GM18505 (cell line): Measurements from ENCODE around the gene TRIM22.
"Not testable (repeated sequence)": the region's sequence is repeated elsewhere in the genome, so short reads cannot be mapped to it uniquely, and the experiment has no call there.

Experiments used
- ATAC-seq: cut with Tn5 transposase; IDR thresholded peaks from one replicate; pipeline ENCODE4 v1.9.1; 2021; ENCODE audit not compliant: unreplicated experiment
- POLR2A ChIP-seq: IDR thresholded peaks from 4 replicates; pipeline ENCODE4 v1.6.1; 2011; ENCODE audit warnings: borderline replicate concordance; ENCODE audit not compliant: insufficient read depth, insufficient read length; ENCODE audit errors: extremely low read depth

TRIM22 gene

DNA sequence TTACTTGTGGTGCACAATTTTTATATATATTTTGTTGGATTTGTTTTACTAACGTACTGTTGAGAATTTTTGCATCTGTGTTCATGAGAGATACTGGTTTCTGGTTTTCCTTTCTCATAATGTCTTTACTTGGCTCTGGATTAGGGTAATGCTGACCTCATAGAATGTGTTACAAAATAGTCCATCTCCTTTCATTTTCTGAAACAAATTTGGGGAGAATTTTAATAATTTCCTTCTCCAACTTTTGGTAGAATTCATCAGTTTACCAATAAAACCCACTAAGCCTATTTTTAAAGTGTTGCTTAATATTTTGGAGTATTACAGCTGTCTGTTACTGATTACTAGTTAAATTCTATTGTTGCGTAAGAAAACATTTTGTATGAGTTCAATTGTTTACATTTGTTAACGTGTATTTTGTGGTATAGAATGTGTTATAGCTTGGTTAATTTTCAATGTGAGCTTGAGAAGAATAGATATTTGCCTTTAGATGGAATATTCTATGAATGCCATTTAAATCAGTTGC lies 11.5 kb downstream of the TRIM22 start:
- ATAC-seq = no peak
- TF ChIP-seq POLR2A = no peak

DNA sequence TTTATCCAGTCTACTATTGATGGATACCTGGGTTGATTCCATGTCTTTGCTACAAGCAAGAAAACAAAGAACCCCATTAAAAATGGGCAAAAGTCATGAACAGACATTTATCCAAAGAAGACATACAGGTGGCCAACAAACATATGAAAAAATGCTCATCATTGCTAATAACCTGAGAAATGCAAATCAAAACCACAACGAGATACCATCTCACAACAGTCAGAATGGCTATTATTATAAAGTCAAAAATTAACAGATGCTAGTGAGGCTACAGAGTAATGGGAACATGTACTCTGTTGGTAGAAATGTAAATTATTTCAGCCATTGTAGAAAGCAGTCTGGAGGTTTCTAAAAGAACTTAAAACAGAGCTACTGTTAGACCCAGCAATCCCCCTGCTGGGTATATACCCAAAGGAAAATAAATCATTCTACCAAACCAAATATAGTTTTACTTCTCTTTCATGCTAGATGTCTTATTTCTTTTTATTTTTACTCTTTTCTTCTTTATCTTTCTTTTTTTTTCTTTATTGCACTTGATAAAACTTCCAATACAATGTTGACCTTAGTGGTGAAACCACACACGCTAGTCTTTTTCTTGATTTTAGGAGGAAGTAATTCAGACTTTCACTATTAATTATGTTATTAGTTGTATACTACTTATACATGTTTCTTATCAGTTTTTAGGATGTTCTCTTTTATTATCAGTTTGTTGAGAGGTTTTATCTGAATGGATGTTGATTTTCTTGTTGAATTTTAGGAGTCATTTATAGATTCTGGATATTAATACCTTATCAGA lies 14.3 kb downstream of the TRIM22 start:
- TF ChIP-seq POLR2A = no peak
- ATAC-seq = peak; percentile 68

DNA sequence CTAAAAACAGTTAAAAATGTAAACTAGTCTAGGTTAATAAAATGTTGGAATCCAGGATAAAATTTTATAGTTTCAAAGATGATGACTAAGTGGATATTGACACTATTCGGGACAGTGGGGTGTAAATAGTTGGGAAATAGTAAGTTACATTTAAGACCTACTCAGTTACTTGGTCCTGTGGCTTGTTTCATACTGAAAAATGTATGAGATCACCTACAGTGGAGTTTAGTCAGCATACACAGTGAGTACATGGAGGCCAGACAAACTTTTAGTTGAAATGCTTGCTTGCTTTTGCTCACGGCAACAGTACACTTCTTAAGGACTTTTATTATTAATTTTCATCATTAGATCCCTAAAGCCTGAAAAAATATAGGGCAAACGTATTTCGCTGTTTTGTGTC lies 16.1 kb downstream of the TRIM22 start:
- no peak for TF ChIP-seq POLR2A
- ATAC-seq = no peak

- no peak for ATAC-seq
- TF ChIP-seq POLR2A = no peak
Measured at GRCh38 chr11:5712507-5712906, 22.9 kb downstream of the TRIM22 start.

DNA sequence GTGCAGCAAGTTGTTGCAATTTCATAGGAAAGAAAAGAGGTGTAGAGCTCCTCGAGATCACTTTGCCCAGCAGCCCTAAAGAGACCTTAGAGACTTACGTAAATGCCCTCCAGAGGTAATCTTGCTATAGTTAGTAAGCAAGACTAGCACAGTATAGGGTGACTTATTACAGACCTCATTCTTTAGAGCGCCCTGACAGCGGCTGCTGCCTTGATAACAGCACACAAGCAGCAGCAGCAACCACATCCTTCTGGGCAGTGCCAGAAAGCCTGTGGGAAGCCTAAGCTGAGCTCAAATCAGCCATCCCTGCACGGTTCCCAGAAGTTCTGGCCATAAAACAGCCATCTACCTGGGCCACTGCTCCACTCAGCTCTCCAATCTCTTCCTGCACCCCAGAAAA lies 24.1 kb downstream of the TRIM22 start:
- ATAC-seq = no peak
- no peak for TF ChIP-seq POLR2A

- not testable (repeated sequence) for ATAC-seq
Measured at GRCh38 chr11:5716518-5716917, 26.9 kb downstream of the TRIM22 start.

- TF ChIP-seq POLR2A = no peak
- ATAC-seq = no peak
Measured at GRCh38 chr11:5719703-5720495, 30.3 kb downstream of the TRIM22 start.

DNA sequence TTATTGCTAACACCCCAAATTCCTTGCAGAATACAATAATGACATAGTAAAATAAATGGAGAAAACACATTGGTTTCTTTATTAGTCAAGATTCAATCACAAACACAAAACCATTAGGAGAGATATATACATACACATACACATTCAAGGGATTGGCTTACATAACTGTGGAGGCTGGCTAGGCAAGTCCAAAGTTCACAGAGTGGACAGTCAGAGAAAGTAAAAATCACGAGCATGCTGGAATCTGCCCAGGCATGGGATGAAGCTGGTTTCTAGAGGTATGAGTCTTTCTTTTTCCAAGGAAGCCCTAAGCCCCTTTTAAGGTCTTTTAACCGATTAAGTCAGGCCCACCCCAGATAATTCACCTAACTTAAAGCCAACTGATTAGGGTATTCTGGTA lies 33.0 kb downstream of the TRIM22 start:
- TF ChIP-seq POLR2A = no peak
- ATAC-seq = no peak

DNA sequence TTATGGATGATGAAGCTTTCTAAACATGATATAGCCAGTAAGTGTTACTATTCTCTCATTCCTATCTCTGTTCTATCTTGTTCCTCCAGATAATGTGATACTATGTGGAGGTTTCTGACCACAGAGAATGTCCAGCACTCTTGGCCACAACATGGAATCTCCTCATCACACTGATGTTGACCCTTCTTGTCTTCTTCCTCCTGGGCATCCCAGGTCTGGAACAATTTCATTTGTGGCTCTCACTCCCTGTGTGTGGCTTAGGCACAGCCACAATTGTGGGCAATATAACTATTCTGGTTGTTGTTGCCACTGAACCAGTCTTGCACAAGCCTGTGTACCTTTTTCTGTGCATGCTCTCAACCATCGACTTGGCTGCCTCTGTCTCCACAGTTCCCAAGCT lies 36.8 kb downstream of the TRIM22 start:
- ATAC-seq = no peak
- TF ChIP-seq POLR2A = no peak

DNA sequence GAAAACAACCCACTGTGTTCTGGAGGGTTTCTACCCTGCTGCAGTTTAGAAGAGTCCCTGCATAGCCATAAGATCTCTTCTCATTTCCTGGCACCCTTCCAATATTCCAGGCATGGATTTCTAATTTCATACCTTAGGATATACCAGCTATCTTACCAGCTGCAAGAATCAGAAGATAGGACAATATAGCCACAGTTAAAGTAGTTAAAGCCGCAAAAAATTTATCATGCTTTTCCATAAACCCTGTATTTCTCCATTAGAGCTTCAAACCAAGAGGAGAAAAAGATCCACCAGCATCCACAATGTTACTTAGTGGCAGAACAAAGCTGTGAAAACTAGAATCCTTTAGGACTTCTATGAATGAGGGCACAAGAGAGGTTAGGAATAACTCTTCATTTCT lies 38.1 kb downstream of the TRIM22 start:
- no peak for ATAC-seq
- no peak for TF ChIP-seq POLR2A

- no peak for TF ChIP-seq POLR2A
- no peak for ATAC-seq
Measured at GRCh38 chr11:5736396-5736795, 46.8 kb downstream of the TRIM22 start, which contains the start of gene OR56B1. Gene OR56B1, plus strand, starts transcription at chr11:5736448. Its CDS starts 69 bp downstream, at chr11:5736517.

- no peak for TF ChIP-seq POLR2A
- no peak for ATAC-seq
Measured at GRCh38 chr11:5737091-5737490, 47.5 kb downstream of the TRIM22 start.

GRCh38 chr11:5737670-5738392 lies 48.2 kb downstream of the TRIM22 start:
- no peak for TF ChIP-seq POLR2A
- no peak for ATAC-seq

DNA sequence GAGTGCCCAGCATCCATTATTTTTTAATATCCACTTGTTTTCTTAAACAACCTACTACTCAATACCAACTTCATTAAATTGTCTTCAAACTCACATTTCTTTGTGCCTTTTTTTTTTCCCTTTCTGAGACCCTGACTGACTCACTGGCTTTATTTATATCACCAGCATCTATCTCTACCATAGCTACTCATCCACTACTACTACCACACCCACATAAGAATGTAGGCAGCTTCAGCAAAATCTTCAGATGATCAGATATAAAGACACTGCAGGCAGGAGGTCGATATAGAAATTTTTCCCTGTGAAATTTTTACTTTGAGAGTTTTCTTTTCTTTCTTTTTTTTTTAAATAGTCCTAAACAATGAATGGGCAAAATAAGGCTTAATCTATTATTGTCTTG lies 48.8 kb downstream of the TRIM22 start:
- ATAC-seq = no peak
- no peak for TF ChIP-seq POLR2A

GRCh38 chr11:5746614-5747013 lies 57.0 kb downstream of the TRIM22 start:
- no peak for ATAC-seq
- TF ChIP-seq POLR2A = no peak
